K562 (cell line): Measurements from ENCODE around the gene DNAJC1. TPM values are rescaled to one million over a fixed set of nuclear protein-coding genes. Genes with fewer than 3 reads are reported as not detected.
A peak's percentile ranks its signal among the peaks of the same experiment; 100 is the strongest.

ENCODE experiments used
- ARNT ChIP-seq, 2 experiments: fragments of 450-650 bp; IDR thresholded peaks; 2 replicates each; pipeline ENCODE4 v1.6.1; 2016; ENCODE audit warnings: mild to moderate bottlenecking in 1 of 2
- DMBX1 ChIP-seq: fragments of 250-450 bp; sonication (Bioruptor Pico); IDR thresholded peaks from 2 replicates; pipeline ENCODE4 v1.8.0; 2022; ENCODE audit warnings: inconsistent platforms, mild to moderate bottlenecking, moderate library complexity, borderline replicate concordance
- EGR1 ChIP-seq: fragments of 450-650 bp; conservative IDR thresholded peaks from 2 replicates; pipeline ENCODE4 v1.6.1; 2017; ENCODE audit warnings: mild to moderate bottlenecking
- MCM2 ChIP-seq: fragments of 450-650 bp; IDR thresholded peaks from 2 replicates; pipeline ENCODE4 v1.6.1; 2017; ENCODE audit warnings: low read depth, mild to moderate bottlenecking
- RBM22 ChIP-seq: fragments of 200-400 bp; formaldehyde crosslinking; IDR thresholded peaks from 2 replicates; pipeline ENCODE4 v1.6.1; 2018; ENCODE audit warnings: low read length, low read depth; ENCODE audit not compliant: poor library complexity, severe bottlenecking
- SAFB2 ChIP-seq: fragments of 200-400 bp; formaldehyde crosslinking; IDR thresholded peaks from 2 replicates; pipeline ENCODE4 v1.6.1; 2018; ENCODE audit warnings: borderline replicate concordance, low read length, low read depth, moderate library complexity; ENCODE audit not compliant: severe bottlenecking
- SETDB1 ChIP-seq: IDR thresholded peaks from one replicate; pipeline ENCODE4 v1.6.1; 2012; ENCODE audit warnings: low read length, control low read depth, inconsistent platforms
- TEAD1 ChIP-seq, 2 experiments: fragments of 450-650 bp in 1 of 2; sonication (generic) in 1 of 2; formaldehyde crosslinking; IDR thresholded peaks; 2 replicates each; pipeline versions ENCODE4 v1.4.0 to v1.8.0; 2020 to 2022; ENCODE audit warnings: mild to moderate bottlenecking in 2 of 2, missing genetic modification reagents in 1 of 2
- ZC3H4 ChIP-seq: sonication (generic); formaldehyde crosslinking; IDR thresholded peaks from 2 replicates; pipeline ENCODE4 v1.9.0; 2021; ENCODE audit warnings: missing genetic modification reagents, borderline replicate concordance
- ZNF3 ChIP-seq: fragments of 250-450 bp; sonication (Bioruptor Pico); IDR thresholded peaks from 2 replicates; pipeline ENCODE4 v1.5.0; 2021; ENCODE audit warnings: mild to moderate bottlenecking, moderate library complexity
- ZZZ3 ChIP-seq: fragments of 450-650 bp; IDR thresholded peaks from 2 replicates; pipeline ENCODE4 v1.6.1; 2016; ENCODE audit warnings: antibody characterized with exemption, mild to moderate bottlenecking, moderate library complexity
- polyA plus RNA-seq, 8 experiments: library from polyadenylated mRNA; depleted of rRNA in 4 of 8; stranded (reverse) in 5 of 8; unstranded in 3 of 8; fragments of >200 nt; fragmentation: Nextera tagmentation in 2 of 8; fragmentation: Illumina TruSeq in 1 of 8; extraction: Ambion mirVana in 2 of 8; extraction: Trizol in 1 of 8; gene quantifications; 2 replicates each; pipeline versions ENCODE4 v1.2.1 to v1.2.3, GENCODE V29; 2011 to 2014; ENCODE audit warnings: inconsistent platforms in 1 of 8, missing spikeins in 1 of 8
- total RNA-seq, 7 experiments: library from RNA; depleted of rRNA in 6 of 7; stranded (reverse); fragments of >200 nt in 6 of 7; fragmentation: Illumina TruSeq in 2 of 7; extraction: Trizol in 2 of 7; gene quantifications; 2 replicates each; pipeline versions ENCODE4 v1.2.1 to v1.2.3, GENCODE V29; 2011 to 2021; ENCODE audit warnings: low replicate concordance in 1 of 7
- TF ChIP-seq, protein P1 (sequence below), 2 experiments: fragments of 450-650 bp in 1 of 2; sonication (generic) in 1 of 2; formaldehyde crosslinking in 1 of 2; IDR thresholded peaks; 2 replicates each; pipeline versions ENCODE4 v1.7.1 to v1.9.0; 2016 to 2022; ENCODE audit warnings: inconsistent platforms in 1 of 2, mild to moderate bottlenecking in 1 of 2, missing genetic modification reagents in 1 of 2
- TF ChIP-seq, protein P2 (sequence below): sonication (generic); formaldehyde crosslinking; IDR thresholded peaks from 2 replicates; pipeline ENCODE4 v1.8.0; 2022; ENCODE audit warnings: missing genetic modification reagents, mild to moderate bottlenecking, borderline replicate concordance

The DNAJC1 gene
- total and polyA plus RNA-seq, 9 of the 15 experiments (the other 6 are each of a cell fraction or from before 2014, with no cell fraction given): 5.4 to 77.6 (median 40.3) TPM

DNA sequence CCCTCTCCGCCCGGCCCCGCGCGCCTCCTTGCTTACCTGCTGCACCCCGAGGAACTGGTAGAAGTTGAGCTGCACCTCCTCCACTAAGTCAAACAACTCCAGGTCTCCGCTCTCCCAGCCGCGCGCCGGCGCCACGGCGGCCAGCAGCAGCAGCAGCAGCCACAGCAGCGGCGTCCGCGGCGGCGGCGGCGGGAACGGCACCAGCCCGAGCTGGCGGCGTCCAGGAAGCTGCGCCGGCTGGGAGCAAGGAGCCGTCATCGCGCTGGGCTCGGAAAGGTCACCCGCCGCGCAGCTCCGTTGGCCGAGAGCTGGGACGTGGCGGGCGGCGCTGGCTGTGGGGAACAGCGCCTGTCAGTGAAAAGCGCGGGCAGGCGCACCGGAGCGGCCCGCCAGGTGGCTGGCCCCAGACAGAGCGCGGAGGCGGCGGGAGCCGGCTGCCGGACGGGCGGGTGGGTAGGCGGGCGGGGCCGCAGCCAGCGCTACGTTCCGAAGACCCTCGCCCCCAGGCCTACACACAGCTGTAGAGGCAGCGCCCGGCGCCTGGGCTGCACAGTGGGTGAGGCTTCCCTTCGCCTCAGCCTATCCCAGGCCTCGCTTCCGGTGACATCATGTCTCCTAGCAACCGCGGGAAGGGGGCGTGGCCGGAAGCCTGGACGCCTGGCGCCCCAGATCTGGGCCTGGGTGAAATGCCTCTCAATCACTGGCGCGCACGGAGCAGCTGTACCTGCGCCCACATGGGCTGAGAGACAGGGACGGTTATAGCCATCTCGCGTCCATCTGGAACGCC lies at the start of gene DNAJC1 (continued):
- TF ChIP-seq, protein P1, sequence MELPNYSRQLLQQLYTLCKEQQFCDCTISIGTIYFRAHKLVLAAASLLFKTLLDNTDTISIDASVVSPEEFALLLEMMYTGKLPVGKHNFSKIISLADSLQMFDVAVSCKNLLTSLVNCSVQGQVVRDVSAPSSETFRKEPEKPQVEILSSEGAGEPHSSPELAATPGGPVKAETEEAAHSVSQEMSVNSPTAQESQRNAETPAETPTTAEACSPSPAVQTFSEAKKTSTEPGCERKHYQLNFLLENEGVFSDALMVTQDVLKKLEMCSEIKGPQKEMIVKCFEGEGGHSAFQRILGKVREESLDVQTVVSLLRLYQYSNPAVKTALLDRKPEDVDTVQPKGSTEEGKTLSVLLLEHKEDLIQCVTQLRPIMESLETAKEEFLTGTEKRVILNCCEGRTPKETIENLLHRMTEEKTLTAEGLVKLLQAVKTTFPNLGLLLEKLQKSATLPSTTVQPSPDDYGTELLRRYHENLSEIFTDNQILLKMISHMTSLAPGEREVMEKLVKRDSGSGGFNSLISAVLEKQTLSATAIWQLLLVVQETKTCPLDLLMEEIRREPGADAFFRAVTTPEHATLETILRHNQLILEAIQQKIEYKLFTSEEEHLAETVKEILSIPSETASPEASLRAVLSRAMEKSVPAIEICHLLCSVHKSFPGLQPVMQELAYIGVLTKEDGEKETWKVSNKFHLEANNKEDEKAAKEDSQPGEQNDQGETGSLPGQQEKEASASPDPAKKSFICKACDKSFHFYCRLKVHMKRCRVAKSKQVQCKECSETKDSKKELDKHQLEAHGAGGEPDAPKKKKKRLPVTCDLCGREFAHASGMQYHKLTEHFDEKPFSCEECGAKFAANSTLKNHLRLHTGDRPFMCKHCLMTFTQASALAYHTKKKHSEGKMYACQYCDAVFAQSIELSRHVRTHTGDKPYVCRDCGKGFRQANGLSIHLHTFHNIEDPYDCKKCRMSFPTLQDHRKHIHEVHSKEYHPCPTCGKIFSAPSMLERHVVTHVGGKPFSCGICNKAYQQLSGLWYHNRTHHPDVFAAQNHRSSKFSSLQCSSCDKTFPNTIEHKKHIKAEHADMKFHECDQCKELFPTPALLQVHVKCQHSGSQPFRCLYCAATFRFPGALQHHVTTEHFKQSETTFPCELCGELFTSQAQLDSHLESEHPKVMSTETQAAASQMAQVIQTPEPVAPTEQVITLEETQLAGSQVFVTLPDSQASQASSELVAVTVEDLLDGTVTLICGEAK (IDR thresholded peaks at IDR 0.05): peak; percentile 68
- TF ChIP-seq, protein P1 (CRISPR knock-in tag; IDR thresholded peaks at IDR 0.05): no peak
- TF ChIP-seq SETDB1 (no peak), ARNT (IDR thresholded peaks at IDR 0.05) (no peak), RBM22 (peak; percentile 88), MCM2 (no peak), DMBX1 (CRISPR knock-in tag) (no peak), ZNF3 (no peak), TEAD1 (CRISPR knock-in tag; IDR thresholded peaks at IDR 0.05) (0 out of 4 replicates have a peak, but pooled peaks of 1 of the 2 experiments have one; percentile 49), ZZZ3 (no peak), SAFB2 (no peak), ZC3H4 (CRISPR knock-in tag) (peak; percentile 64; the same call in 1 of the 2 replicates), EGR1 (peak; percentile 52; the same call in 1 of the 2 replicates)
- TF ChIP-seq, protein P2, sequence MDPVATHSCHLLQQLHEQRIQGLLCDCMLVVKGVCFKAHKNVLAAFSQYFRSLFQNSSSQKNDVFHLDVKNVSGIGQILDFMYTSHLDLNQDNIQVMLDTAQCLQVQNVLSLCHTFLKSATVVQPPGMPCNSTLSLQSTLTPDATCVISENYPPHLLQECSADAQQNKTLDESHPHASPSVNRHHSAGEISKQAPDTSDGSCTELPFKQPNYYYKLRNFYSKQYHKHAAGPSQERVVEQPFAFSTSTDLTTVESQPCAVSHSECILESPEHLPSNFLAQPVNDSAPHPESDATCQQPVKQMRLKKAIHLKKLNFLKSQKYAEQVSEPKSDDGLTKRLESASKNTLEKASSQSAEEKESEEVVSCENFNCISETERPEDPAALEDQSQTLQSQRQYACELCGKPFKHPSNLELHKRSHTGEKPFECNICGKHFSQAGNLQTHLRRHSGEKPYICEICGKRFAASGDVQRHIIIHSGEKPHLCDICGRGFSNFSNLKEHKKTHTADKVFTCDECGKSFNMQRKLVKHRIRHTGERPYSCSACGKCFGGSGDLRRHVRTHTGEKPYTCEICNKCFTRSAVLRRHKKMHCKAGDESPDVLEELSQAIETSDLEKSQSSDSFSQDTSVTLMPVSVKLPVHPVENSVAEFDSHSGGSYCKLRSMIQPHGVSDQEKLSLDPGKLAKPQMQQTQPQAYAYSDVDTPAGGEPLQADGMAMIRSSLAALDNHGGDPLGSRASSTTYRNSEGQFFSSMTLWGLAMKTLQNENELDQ (CRISPR knock-in tag): no peak
